K562 (cell line): ENCODE measurements around the gene SCFD2. TPM values are rescaled to one million over a fixed set of nuclear protein-coding genes. Genes with fewer than 3 reads are reported as not detected.

Experiments
- ATAC-seq: fragments of 200-7000 bp; cut with Tn5 transposase; 3 replicates; pipeline ENCODE4 v1.9.1; 2020; ENCODE audit warnings: moderate library complexity
- BruUV-seq: library from RNA; stranded (reverse); fragments of 400-500 nt; replicated peaks from 2 replicates; lab custom pipeline; 2021; lab: Mats Ljungman, UMichigan
- CTCF ChIA-PET: fragments of 300-600 bp; formaldehyde crosslinking; extraction: SDS; loops from one replicate; lab custom pipeline; 2021; ENCODE audit warnings: low intra/inter-chr PET ratio; lab: Yijun Ruan, JAX
- POLR2A ChIA-PET: fragments of 300-600, 350-650 bp; sonication (Branson Sonifier 250); formaldehyde crosslinking; extraction: SDS; loops from one replicate; lab custom pipeline; 2021; ENCODE audit warnings: antibody characterized with exemption, inconsistent platforms; lab: Yijun Ruan, JAX
- DNase-seq, 4 experiments: peaks; one replicate each; pipeline versions ENCODE4 v3.0.0 to v3.0.0-alpha.2; 2011 to 2018; ENCODE audit warnings: low spot score in 3 of 4, mixed read lengths in 3 of 4; ENCODE audit errors: extremely low read depth in 1 of 4
- FAIRE-seq: peaks from 2 replicates; lab custom pipeline; 2011; peaks lifted over from hg19 to GRCh38; lab: Jason Lieb, UNC
- H2AFZ ChIP-seq: 2 replicates; pipeline ENCODE4 v1.6.0; 2011; ENCODE audit warnings: low read depth, low read length, control low read depth, inconsistent platforms
- H3K27ac ChIP-seq: fragments of 200-600 bp; 3 replicates; pipeline ENCODE4 v1.8.0; 2011; ENCODE audit warnings: low read depth, mild to moderate bottlenecking, control low read depth, inconsistent platforms, low read length, moderate library complexity, mixed read lengths; ENCODE audit errors: extremely low read depth
- H3K27me3 ChIP-seq, 2 experiments: fragments of 300-600 bp in 1 of 2; 2 replicates in 1 of 2; 3 replicates in 1 of 2; pipeline versions ENCODE4 v1.6.0 to v1.8.0; 2011; ENCODE audit warnings: inconsistent platforms in 2 of 2, low read length in 2 of 2, mild to moderate bottlenecking in 1 of 2, mixed read lengths in 1 of 2, moderate library complexity in 1 of 2; ENCODE audit not compliant: control insufficient read depth in 2 of 2, insufficient read depth in 2 of 2
- H3K36me3 ChIP-seq: fragments of 300-600 bp; 3 replicates; pipeline ENCODE4 v1.8.0; 2011; ENCODE audit warnings: mild to moderate bottlenecking, low read length, inconsistent platforms; ENCODE audit not compliant: control insufficient read depth, insufficient read depth
- H3K4me1 ChIP-seq, 2 experiments: fragments of 200-600 bp in 1 of 2; replicated peaks in 1 of 2; 2 replicates in 1 of 2; 3 replicates in 1 of 2; pipeline versions ENCODE4 v1.5.1 to v1.8.0; 2011; ENCODE audit warnings: inconsistent platforms in 2 of 2, low read length in 2 of 2, mild to moderate bottlenecking in 1 of 2, mixed read lengths in 1 of 2, moderate library complexity in 1 of 2; ENCODE audit not compliant: control insufficient read depth in 2 of 2, insufficient read depth in 2 of 2
- H3K4me2 ChIP-seq: 2 replicates; pipeline ENCODE4 v1.6.1; 2011; ENCODE audit warnings: low read length, control low read depth, inconsistent platforms, mixed read lengths; ENCODE audit not compliant: insufficient read depth
- H3K4me3 ChIP-seq: fragments of 200-600 bp; sonication (generic), shearing (Covaris generic); 2 replicates; pipeline ENCODE4 v1.5.1; 2016; ENCODE audit warnings: control low read depth, inconsistent platforms
- H3K79me2 ChIP-seq: fragments of 200-600 bp; 3 replicates; pipeline ENCODE4 v1.8.0; 2011; ENCODE audit warnings: low read length, inconsistent platforms; ENCODE audit not compliant: control insufficient read depth, insufficient read depth
- H3K9ac ChIP-seq, 2 experiments: 2 replicates each; pipeline versions ENCODE4 v1.6.0 to v1.6.1; 2011; ENCODE audit warnings: low read depth in 2 of 2, low read length in 2 of 2, control low read depth in 1 of 2, inconsistent platforms in 1 of 2, mild to moderate bottlenecking in 1 of 2, mixed read lengths in 1 of 2; ENCODE audit not compliant: insufficient read depth in 1 of 2
- H3K9me1 ChIP-seq: one replicate; pipeline ENCODE4 v1.6.0; 2011; ENCODE audit warnings: inconsistent platforms, mild to moderate bottlenecking, low read length, moderate library complexity; ENCODE audit not compliant: control insufficient read depth, insufficient read depth
- H3K9me3 ChIP-seq: replicated peaks from 2 replicates; pipeline ENCODE4 v1.5.1; 2011; ENCODE audit warnings: low read depth, low read length, inconsistent platforms; ENCODE audit not compliant: control insufficient read depth, insufficient read depth
- H4K20me1 ChIP-seq: replicated peaks from 2 replicates; pipeline ENCODE4 v1.6.1; 2011; ENCODE audit warnings: low read length, inconsistent platforms, mixed read lengths; ENCODE audit not compliant: control insufficient read depth, insufficient read depth
- BMI1 ChIP-seq: fragments of 150-350 bp; IDR thresholded peaks from 2 replicates; pipeline ENCODE4 v1.6.1; 2014; ENCODE audit warnings: low read length
- MCM3 ChIP-seq: fragments of 450-650 bp; IDR thresholded peaks from 2 replicates; pipeline ENCODE4 v1.6.1; 2016
- NCOR1 ChIP-seq: fragments of 450-650 bp; IDR thresholded peaks from 2 replicates; pipeline ENCODE4 v1.6.1; 2016; ENCODE audit warnings: mild to moderate bottlenecking, moderate library complexity
- PURB ChIP-seq: sonication (generic); formaldehyde crosslinking; IDR thresholded peaks from 2 replicates; pipeline ENCODE4 v1.9.0; 2021; ENCODE audit warnings: low read depth, mild to moderate bottlenecking, missing genetic modification reagents
- TOE1 ChIP-seq, 2 experiments: fragments of 450-650 bp in 1 of 2; sonication (generic) in 1 of 2; formaldehyde crosslinking in 1 of 2; IDR thresholded peaks; 2 replicates each; pipeline versions ENCODE4 v1.7.1 to v1.8.0; 2016 to 2022; ENCODE audit warnings: borderline replicate concordance in 2 of 2, mild to moderate bottlenecking in 2 of 2, antibody characterized with exemption in 1 of 2, inconsistent platforms in 1 of 2, low read depth in 1 of 2, missing genetic modification reagents in 1 of 2, moderate library complexity in 1 of 2
- ZKSCAN1 ChIP-seq: fragments of 150-350 bp; IDR thresholded peaks from 2 replicates; pipeline ENCODE4 v1.6.1; 2016; ENCODE audit warnings: low read depth, low read length
- ZNF3 ChIP-seq: fragments of 250-450 bp; sonication (Bioruptor Pico); IDR thresholded peaks from 2 replicates; pipeline ENCODE4 v1.5.0; 2021; ENCODE audit warnings: mild to moderate bottlenecking, moderate library complexity
- ZNF445 ChIP-seq: fragments of 250-450 bp; sonication (Bioruptor Pico); IDR thresholded peaks from 2 replicates; pipeline ENCODE4 v1.4.0; 2020; ENCODE audit warnings: low read depth, mild to moderate bottlenecking, moderate library complexity
- WGBS: fragments of 100-300 bp; shearing (Covaris generic); methylation state at CpG from one replicate; pipeline ENCODE4 v1.1.6; 2016; ENCODE audit warnings: low coverage, mixed read lengths; ENCODE audit not compliant: insufficient coverage; ENCODE audit errors: missing lambda C conversion rate; 5-methylcytosine and 5-hydroxymethylcytosine counted together
- in situ Hi-C: fragments of 300-500 bp; cut with MboI; formaldehyde crosslinking; loops from 4 replicates; pipeline ENCODE4 v1.15.0; 2018; ENCODE audit warnings: inconsistent platforms, mixed read lengths
- intact Hi-C: fragments of 100-400 bp; cut with micrococcal nuclease; formaldehyde crosslinking; loops from 2 replicates; pipeline ENCODE4 v1.14.2; 2022
- polyA plus RNA-seq, 8 experiments: library from polyadenylated mRNA; depleted of rRNA in 4 of 8; stranded (reverse) in 5 of 8; unstranded in 3 of 8; fragments of >200 nt; fragmentation: Nextera tagmentation in 2 of 8; fragmentation: Illumina TruSeq in 1 of 8; extraction: Ambion mirVana in 2 of 8; extraction: Trizol in 1 of 8; gene quantifications; 2 replicates each; pipeline versions ENCODE4 v1.2.1 to v1.2.3, GENCODE V29; 2011 to 2014; ENCODE audit warnings: inconsistent platforms in 1 of 8, missing spikeins in 1 of 8
- total RNA-seq, 7 experiments: library from RNA; depleted of rRNA in 6 of 7; stranded (reverse); fragments of >200 nt in 6 of 7; fragmentation: Illumina TruSeq in 2 of 7; extraction: Trizol in 2 of 7; gene quantifications; 2 replicates each; pipeline versions ENCODE4 v1.2.1 to v1.2.3, GENCODE V29; 2011 to 2021; ENCODE audit warnings: low replicate concordance in 1 of 7
- TF ChIP-seq, protein P1 (sequence below): sonication (generic); formaldehyde crosslinking; IDR thresholded peaks from 2 replicates; pipeline ENCODE4 v1.8.1; 2023; ENCODE audit warnings: mild to moderate bottlenecking, missing genetic modification reagents

SCFD2 gene
- total and polyA plus RNA-seq, 9 of the 15 experiments (the other 6 are each of a cell fraction or from before 2014, with no cell fraction given), result 5.7 to 30.3 (median 22.8) TPM

- TF ChIP-seq BMI1, result no peak
- TF ChIP-seq NCOR1, result no peak
- no peak for TF ChIP-seq MCM3
- TF ChIP-seq, protein P1, sequence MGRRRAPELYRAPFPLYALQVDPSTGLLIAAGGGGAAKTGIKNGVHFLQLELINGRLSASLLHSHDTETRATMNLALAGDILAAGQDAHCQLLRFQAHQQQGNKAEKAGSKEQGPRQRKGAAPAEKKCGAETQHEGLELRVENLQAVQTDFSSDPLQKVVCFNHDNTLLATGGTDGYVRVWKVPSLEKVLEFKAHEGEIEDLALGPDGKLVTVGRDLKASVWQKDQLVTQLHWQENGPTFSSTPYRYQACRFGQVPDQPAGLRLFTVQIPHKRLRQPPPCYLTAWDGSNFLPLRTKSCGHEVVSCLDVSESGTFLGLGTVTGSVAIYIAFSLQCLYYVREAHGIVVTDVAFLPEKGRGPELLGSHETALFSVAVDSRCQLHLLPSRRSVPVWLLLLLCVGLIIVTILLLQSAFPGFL (CRISPR knock-in tag), result no peak
- TF ChIP-seq ZKSCAN1, result no peak
- no peak for TF ChIP-seq PURB (CRISPR knock-in tag)
- TF ChIP-seq ZNF445, result no peak
- TF ChIP-seq ZNF3, result no peak
- TF ChIP-seq TOE1 (IDR thresholded peaks at IDR 0.05; ENCODE audit: borderline replicate concordance), result no peak
- TF ChIP-seq TOE1 (CRISPR knock-in tag; IDR thresholded peaks at IDR 0.05; ENCODE audit: borderline replicate concordance, low read depth), result no peak
- Histone ChIP-seq H3K36me3 (no peaks in the 10 kb centered on the region), H3K4me3 (no peak overlapping the region), H3K9ac (no peak overlapping the region), H3K4me2 (no peak overlapping the region), H3K9me1 (no peaks in the 10 kb centered on the region), H3K79me2 (no peaks in the 10 kb centered on the region), H4K20me1 (no peaks in the 10 kb centered on the region), H3K9me3 (no peaks in the 10 kb centered on the region), H3K4me1 (no peaks in the 10 kb centered on the region), H2AFZ (no peak overlapping the region), H3K27me3 (no peaks in the 10 kb centered on the region), H3K27ac (no peak overlapping the region)
- ChIA-PET POLR2A (interaction anchor here (1.1 kb wide), 1 partner anchor 18 kb away, joined by 3 read pairs; no protein-coding TSS in a partner anchor), CTCF (no interaction called here)
- FAIRE-seq (no peak), DNase-seq (no peak), ATAC-seq (no peak)
- intact Hi-C loops, result no loop called here
- BruUV-seq, result no TSS peak
- 94% methylated on average over 3 of the region's 3 CpGs for WGBS
- in situ Hi-C loops, result no loop called here
Observed at GRCh38 chr4:52959541-52959940, 406.3 kb downstream of the SCFD2 start.
